GM23338 (cell line): Measurements from ENCODE around the gene TNIP2. TPM values are rescaled to one million over a fixed set of nuclear protein-coding genes. Genes with fewer than 3 reads are reported as not detected.

Experiments used
- ATAC-seq: fragments of 200-7000 bp; cut with Tn5 transposase; 3 replicates; pipeline ENCODE4 v1.9.1; 2020
- DNase-seq: peaks from one replicate; pipeline ENCODE4 v3.0.0-alpha.2; 2015; ENCODE audit warnings: low spot score
- H2AFZ ChIP-seq: fragments of 200-600 bp; sonication (generic); 2 replicates; pipeline ENCODE4 v1.8.0; 2016; ENCODE audit warnings: antibody characterized with exemption, mild to moderate bottlenecking, moderate library complexity
- H3F3A ChIP-seq: fragments of 200-600 bp; sonication (generic); replicated peaks from 2 replicates; pipeline ENCODE4 v1.8.0; 2017; ENCODE audit warnings: antibody characterized with exemption, mixed run types, low read depth
- H3K27ac ChIP-seq: fragments of 200-600 bp; sonication (generic); 2 replicates; pipeline ENCODE4 v1.6.1; 2016; ENCODE audit warnings: low read depth
- H3K27me3 ChIP-seq: fragments of 200-600 bp; sonication (generic); 2 replicates; pipeline ENCODE4 v1.8.0; 2016; ENCODE audit warnings: mild to moderate bottlenecking, mixed run types, moderate library complexity; ENCODE audit not compliant: insufficient read depth
- H3K36me3 ChIP-seq: fragments of 200-600 bp; sonication (generic); 2 replicates; pipeline ENCODE4 v1.8.0; 2016; ENCODE audit warnings: mild to moderate bottlenecking; ENCODE audit not compliant: insufficient read depth
- H3K4me1 ChIP-seq: fragments of 200-600 bp; sonication (generic); 2 replicates; pipeline ENCODE4 v1.8.0; 2016; ENCODE audit warnings: mild to moderate bottlenecking, moderate library complexity; ENCODE audit not compliant: insufficient read depth
- H3K4me2 ChIP-seq: fragments of 200-600 bp; sonication (generic); 2 replicates; pipeline ENCODE4 v1.7.1; 2017; ENCODE audit warnings: mixed run types
- H3K4me3 ChIP-seq: fragments of 200-600 bp; sonication (generic); 2 replicates; pipeline ENCODE4 v1.6.1; 2016; ENCODE audit warnings: mixed run types
- H3K79me2 ChIP-seq: fragments of 200-600 bp; sonication (generic); replicated peaks from 2 replicates; pipeline ENCODE4 v1.8.0; 2017; ENCODE audit warnings: mild to moderate bottlenecking; ENCODE audit not compliant: insufficient read depth
- H3K9me2 ChIP-seq: fragments of 200-600 bp; sonication (generic); 2 replicates; pipeline ENCODE4 v1.8.0; 2017; ENCODE audit not compliant: insufficient read depth
- H4K20me1 ChIP-seq: fragments of 200-600 bp; sonication (generic); replicated peaks from 2 replicates; pipeline ENCODE4 v1.8.0; 2017; ENCODE audit warnings: mild to moderate bottlenecking; ENCODE audit not compliant: insufficient read depth
- H3K27ac Mint-ChIP-seq: 2 replicates; pipeline ENCODE4 v1.8.0; 2020; ENCODE audit warnings: inconsistent platforms, mild to moderate bottlenecking, moderate library complexity, mixed read lengths
- H3K27me3 Mint-ChIP-seq: 3 replicates; pipeline ENCODE4 v1.8.0; 2022; ENCODE audit warnings: low read depth, mild to moderate bottlenecking, moderate library complexity, mixed read lengths, inconsistent platforms; ENCODE audit not compliant: insufficient read depth, poor library complexity
- H3K36me3 Mint-ChIP-seq: 3 replicates; pipeline ENCODE4 v1.8.0; 2021; ENCODE audit warnings: low read depth, mild to moderate bottlenecking, inconsistent platforms, moderate library complexity, mixed read lengths
- H3K4me1 Mint-ChIP-seq: 3 replicates; pipeline ENCODE4 v1.8.0; 2020; ENCODE audit warnings: mild to moderate bottlenecking, inconsistent platforms, mixed read lengths
- H3K4me3 Mint-ChIP-seq: 3 replicates; pipeline ENCODE4 v1.8.0; 2021; ENCODE audit warnings: moderate library complexity, mild to moderate bottlenecking, inconsistent platforms, mixed read lengths
- H3K9me3 Mint-ChIP-seq: 3 replicates; pipeline ENCODE4 v1.8.0; 2020; ENCODE audit warnings: moderate library complexity, mild to moderate bottlenecking, inconsistent platforms, mixed read lengths
- CREB1 ChIP-seq: fragments of 250-450 bp; sonication (Bioruptor Pico); IDR thresholded peaks from 2 replicates; pipeline ENCODE4 v1.5.0; 2020; ENCODE audit warnings: low read depth, mild to moderate bottlenecking, moderate library complexity
- CTCF ChIP-seq, 2 experiments: fragments of 200-600 bp in 1 of 2; sonication (generic) in 1 of 2; conservative IDR thresholded peaks; 2 replicates each; pipeline versions ENCODE4 v1.5.1 to v1.6.1; 2016 to 2017; ENCODE audit warnings: antibody characterized with exemption in 2 of 2, low read depth in 2 of 2, mild to moderate bottlenecking in 2 of 2, moderate library complexity in 1 of 2
- ETS1 ChIP-seq: IDR thresholded peaks from 2 replicates; pipeline ENCODE4 v1.6.1; 2016; ENCODE audit warnings: antibody characterized with exemption
- EZH2 ChIP-seq: fragments of 200-600 bp; sonication (generic); IDR thresholded peaks from one replicate; pipeline ENCODE4 v1.8.0; 2017; ENCODE audit warnings: antibody characterized with exemption, mild to moderate bottlenecking, low read depth; ENCODE audit not compliant: unreplicated experiment
- JUNB ChIP-seq: IDR thresholded peaks from one replicate; pipeline ENCODE4 v1.6.1; 2016; ENCODE audit warnings: antibody characterized with exemption; ENCODE audit not compliant: unreplicated experiment
- NANOG ChIP-seq: IDR thresholded peaks from 2 replicates; pipeline ENCODE4 v1.6.1; 2016; ENCODE audit warnings: antibody characterized with exemption, borderline replicate concordance
- POLR2AphosphoS5 ChIP-seq: IDR thresholded peaks from 2 replicates; pipeline ENCODE4 v1.6.1; 2016; ENCODE audit warnings: antibody characterized with exemption, low read depth
- REST ChIP-seq: IDR thresholded peaks from one replicate; pipeline ENCODE4 v1.6.1; 2018; ENCODE audit warnings: antibody characterized with exemption; ENCODE audit not compliant: unreplicated experiment
- STAT1 ChIP-seq: IDR thresholded peaks from one replicate; pipeline ENCODE4 v1.6.1; 2016; ENCODE audit warnings: antibody characterized with exemption; ENCODE audit not compliant: unreplicated experiment
- ZNF331 ChIP-seq: fragments of 250-450 bp; sonication (Bioruptor Pico); IDR thresholded peaks from 2 replicates; pipeline ENCODE4 v1.5.0; 2020; ENCODE audit warnings: low read depth, mild to moderate bottlenecking, moderate library complexity
- polyA plus RNA-seq: library from polyadenylated mRNA; unstranded; fragments of >200 nt; fragmentation: Nextera tagmentation; extraction: Ambion mirVana; gene quantifications from 2 replicates; pipeline ENCODE4 v1.2.1, GENCODE V29; 2016
- total RNA-seq: library from RNA; depleted of rRNA; stranded (reverse); fragments of >200 nt; shearing (Covaris generic); gene quantifications from 2 replicates; pipeline ENCODE4 v1.2.3, GENCODE V29; 2014

Gene TNIP2
- total and polyA plus RNA-seq, 2 experiments from 2014 or later = 34.8 to 61.4 TPM

- H3K27ac Mint-ChIP-seq = no peak overlapping the region
Observed at GRCh38 chr4:2788532-2789103, 32.5 kb upstream of the TNIP2 start.

More at GRCh38 chr4:2788532-2789103, 32.5 kb upstream of the TNIP2 start:
- Histone ChIP-seq H4K20me1 (no peaks in the 10 kb centered on the region), H3K27me3 (peaks cover 10% of the 10 kb centered on the region), H3K27ac (no peak overlapping the region), H3K4me2 (no peak overlapping the region), H3K79me2 (no peaks in the 10 kb centered on the region), H3F3A (0 out of 2 replicates have a peak, but pooled peaks cover 5% of the 10 kb centered on the region), H3K4me3 (no peak overlapping the region), H2AFZ (no peak overlapping the region), H3K36me3 (no peaks in the 10 kb centered on the region), H3K9me2 (no peaks in the 10 kb centered on the region), H3K4me1 (peaks cover 5% of the 10 kb centered on the region)
- ATAC-seq (no peak), DNase-seq (no peak)
- H3K9me3 Mint-ChIP-seq = peaks cover 4% of the 10 kb centered on the region; the same call in 2 of the 3 replicates
- H3K27me3 Mint-ChIP-seq = peaks cover 17% of the 10 kb centered on the region
- H3K4me3 Mint-ChIP-seq = no peak overlapping the region
- TF ChIP-seq CREB1 (no peak), EZH2 (no peak), CTCF (conservative IDR thresholded peaks at IDR 0.05; ENCODE audit: low read depth in 2 of 2) (no peak), ETS1 (no peak), NANOG (no peak), JUNB (no peak), STAT1 (no peak), ZNF331 (no peak), POLR2AphosphoS5 (no peak), REST (no peak)
- H3K36me3 Mint-ChIP-seq = no peaks in the 10 kb centered on the region
- H3K4me1 Mint-ChIP-seq = peaks cover 15% of the 10 kb centered on the region
